ENCODE data around the gene ESYT1.

ESYT1 gene

DNA sequence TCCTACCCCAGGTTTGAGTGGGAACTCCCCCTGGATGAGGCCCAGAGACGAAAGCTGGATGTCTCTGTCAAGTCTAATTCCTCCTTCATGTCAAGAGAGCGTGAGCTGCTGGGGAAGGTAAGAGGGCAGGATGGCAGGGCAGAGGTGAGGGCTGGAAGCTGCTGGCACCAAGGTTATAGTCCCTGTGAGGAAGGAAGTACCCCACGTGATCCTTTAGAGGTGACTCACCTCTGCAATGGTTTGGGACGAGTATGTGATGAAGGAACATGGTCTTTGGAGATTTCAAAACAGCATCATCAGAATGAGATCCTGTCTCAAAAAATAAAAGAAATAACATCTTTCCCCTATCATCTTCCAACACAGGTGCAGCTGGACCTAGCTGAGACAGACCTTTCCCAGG, 15.2 kb downstream of the ESYT1 start (continued):
- no peak for TF ChIP-seq TSHZ1 (tag by site-specific recombination; IDR thresholded peaks at IDR 0.05; ENCODE audit: borderline replicate concordance)
- TF ChIP-seq ZBTB10 (tag by site-specific recombination; IDR thresholded peaks at IDR 0.05): no peak
- TF ChIP-seq ZNF571 (tag by site-specific recombination; IDR thresholded peaks at IDR 0.05): no peak

DNA sequence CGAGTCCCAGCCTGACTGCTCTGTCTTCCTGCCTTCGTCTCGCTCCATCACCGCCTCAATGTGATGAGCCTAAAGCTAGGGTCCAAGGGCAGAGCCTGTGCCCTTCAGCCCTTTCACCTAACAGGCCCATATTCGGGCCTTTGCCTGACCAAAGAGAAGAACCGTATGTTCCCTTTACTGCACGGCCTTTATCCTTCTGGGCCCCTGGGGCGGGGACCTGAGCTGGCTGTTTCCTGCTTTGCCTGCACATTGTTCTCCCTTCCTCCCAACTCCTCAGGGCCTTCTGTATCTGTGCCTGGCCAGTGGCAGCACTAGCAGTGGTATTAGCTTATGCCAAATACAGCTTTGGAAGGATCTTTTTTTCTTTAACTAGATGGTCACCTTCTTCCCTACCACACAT, 15.8 kb downstream of the ESYT1 start:
- ChIA-PET POLR2A (interaction anchor here (0.8 to 2.5 kb wide), 5 partner anchors 13 to 78 kb away, joined by 3 to 10 read pairs (median 4); partner anchors contain the start of genes ESYT1, MYL6, RNF41 and ZC3H10), CTCF (interaction anchor here (0.6 to 0.9 kb wide), 2 partner anchors 16 to 37 kb away, joined by 3 read pairs; partner anchors contain the start of gene ESYT1)
- peaks cover 6% of the 10 kb centered on the region; the same call in 1 of the 2 replicates for H3K4me1 ChIP-seq (ENCODE audit: control insufficient read depth, insufficient read depth, low read length)
- H3K27ac ChIP-seq (ENCODE audit: extremely low read depth, low read depth, low read length): no peak overlapping the region
- no peak for TF ChIP-seq ZFP3 (tag by site-specific recombination; IDR thresholded peaks at IDR 0.05; ENCODE audit: low read depth)
- no peak for TF ChIP-seq ZNF707 (tag by site-specific recombination; IDR thresholded peaks at IDR 0.05)
- no peak for TF ChIP-seq TSHZ1 (tag by site-specific recombination; IDR thresholded peaks at IDR 0.05; ENCODE audit: borderline replicate concordance)
- TF ChIP-seq SETDB1 (IDR thresholded peaks at IDR 0.05; ENCODE audit: insufficient read length, low read length): no peak
- no peak for TF ChIP-seq MEIS1 (CRISPR knock-in tag; IDR thresholded peaks at IDR 0.05; ENCODE audit: borderline replicate concordance)
- TF ChIP-seq SP2 (tag by site-specific recombination; IDR thresholded peaks at IDR 0.05): no peak
- TF ChIP-seq ZNF394 (tag by site-specific recombination; IDR thresholded peaks at IDR 0.05; ENCODE audit: borderline replicate concordance): no peak
- no peak for TF ChIP-seq ZNF114 (tag by site-specific recombination; IDR thresholded peaks at IDR 0.05)
- no peaks in the 10 kb centered on the region for H3K9me3 ChIP-seq (ENCODE audit: control insufficient read depth, insufficient read depth, low read depth, low read length)
- no peak overlapping the region for H3K4me3 ChIP-seq (ENCODE audit: low read depth, low read length)
- H3K36me3 ChIP-seq (ENCODE audit: control insufficient read depth in 2 of 2, insufficient read depth in 1 of 2, low read length in 2 of 2): peaks cover 17 to 63% of the 10 kb centered on the region in 2 experiments; a peak in 2 of 3 replicates

- H3K4me3 ChIP-seq (ENCODE audit: low read depth, low read length): no peak overlapping the region
- no peaks in the 10 kb centered on the region for H3K9me3 ChIP-seq (ENCODE audit: control insufficient read depth, insufficient read depth, low read depth, low read length)
- peaks cover 4 to 49% of the 10 kb centered on the region in 2 experiments; a peak in 2 of 3 replicates for H3K36me3 ChIP-seq (ENCODE audit: control insufficient read depth in 2 of 2, insufficient read depth in 1 of 2, low read length in 2 of 2)
- no peak overlapping the region for H3K27ac ChIP-seq (ENCODE audit: extremely low read depth, low read depth, low read length)
- TF ChIP-seq PBX3 (CRISPR knock-in tag; IDR thresholded peaks at IDR 0.05): no peak
- TF ChIP-seq, protein P1, sequence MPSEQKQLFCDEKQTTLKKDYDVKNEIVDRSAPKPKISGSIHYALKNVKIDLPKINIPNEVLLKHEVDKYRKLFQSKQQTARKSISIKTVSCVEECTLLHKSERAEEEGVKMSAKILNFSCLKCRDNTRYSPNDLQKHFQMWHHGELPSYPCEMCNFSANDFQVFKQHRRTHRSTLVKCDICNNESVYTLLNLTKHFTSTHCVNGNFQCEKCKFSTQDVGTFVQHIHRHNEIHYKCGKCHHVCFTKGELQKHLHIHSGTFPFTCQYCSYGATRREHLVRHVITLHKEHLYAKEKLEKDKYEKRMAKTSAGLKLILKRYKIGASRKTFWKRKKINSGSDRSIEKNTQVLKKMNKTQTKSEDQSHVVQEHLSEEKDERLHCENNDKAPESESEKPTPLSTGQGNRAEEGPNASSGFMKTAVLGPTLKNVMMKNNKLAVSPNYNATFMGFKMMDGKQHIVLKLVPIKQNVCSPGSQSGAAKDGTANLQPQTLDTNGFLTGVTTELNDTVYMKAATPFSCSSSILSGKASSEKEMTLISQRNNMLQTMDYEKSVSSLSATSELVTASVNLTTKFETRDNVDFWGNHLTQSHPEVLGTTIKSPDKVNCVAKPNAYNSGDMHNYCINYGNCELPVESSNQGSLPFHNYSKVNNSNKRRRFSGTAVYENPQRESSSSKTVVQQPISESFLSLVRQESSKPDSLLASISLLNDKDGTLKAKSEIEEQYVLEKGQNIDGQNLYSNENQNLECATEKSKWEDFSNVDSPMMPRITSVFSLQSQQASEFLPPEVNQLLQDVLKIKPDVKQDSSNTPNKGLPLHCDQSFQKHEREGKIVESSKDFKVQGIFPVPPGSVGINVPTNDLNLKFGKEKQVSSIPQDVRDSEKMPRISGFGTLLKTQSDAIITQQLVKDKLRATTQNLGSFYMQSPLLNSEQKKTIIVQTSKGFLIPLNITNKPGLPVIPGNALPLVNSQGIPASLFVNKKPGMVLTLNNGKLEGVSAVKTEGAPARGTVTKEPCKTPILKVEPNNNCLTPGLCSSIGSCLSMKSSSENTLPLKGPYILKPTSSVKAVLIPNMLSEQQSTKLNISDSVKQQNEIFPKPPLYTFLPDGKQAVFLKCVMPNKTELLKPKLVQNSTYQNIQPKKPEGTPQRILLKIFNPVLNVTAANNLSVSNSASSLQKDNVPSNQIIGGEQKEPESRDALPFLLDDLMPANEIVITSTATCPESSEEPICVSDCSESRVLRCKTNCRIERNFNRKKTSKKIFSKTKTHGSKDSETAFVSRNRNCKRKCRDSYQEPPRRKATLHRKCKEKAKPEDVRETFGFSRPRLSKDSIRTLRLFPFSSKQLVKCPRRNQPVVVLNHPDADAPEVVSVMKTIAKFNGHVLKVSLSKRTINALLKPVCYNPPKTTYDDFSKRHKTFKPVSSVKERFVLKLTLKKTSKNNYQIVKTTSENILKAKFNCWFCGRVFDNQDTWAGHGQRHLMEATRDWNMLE (tag by site-specific recombination; conservative IDR thresholded peaks at IDR 0.05; ENCODE audit: low read depth): no peak
- no peak for TF ChIP-seq ZFP3 (tag by site-specific recombination; IDR thresholded peaks at IDR 0.05; ENCODE audit: low read depth)
- no peak for TF ChIP-seq ZNF24 (tag by site-specific recombination; IDR thresholded peaks at IDR 0.05)
- CTCF ChIA-PET: interaction anchor here (0.9 kb wide), 1 partner anchor 9 kb away, joined by 3 read pairs; no protein-coding TSS in a partner anchor
- H3K4me1 ChIP-seq (ENCODE audit: control insufficient read depth, insufficient read depth, low read length): peaks cover 6% of the 10 kb centered on the region; the same call in 1 of the 2 replicates
- POLR2A ChIA-PET: interaction anchor here (1.0 to 1.9 kb wide), 2 partner anchors 13 to 27 kb away, joined by 3 to 7 read pairs; partner anchors contain the start of genes MYL6 and ZC3H10
Measured at GRCh38 chr12:56145217-56145616, 17.1 kb downstream of the ESYT1 start.
